Measurements from ENCODE around the gene FN3KRP. TPM values are rescaled to one million over a fixed set of nuclear protein-coding genes. Genes with fewer than 3 reads are reported as not detected.

FN3KRP gene
- total RNA-seq, 4 donors from 2014 or later: 11.5 to 27.5 (median 17.3) TPM

DNA sequence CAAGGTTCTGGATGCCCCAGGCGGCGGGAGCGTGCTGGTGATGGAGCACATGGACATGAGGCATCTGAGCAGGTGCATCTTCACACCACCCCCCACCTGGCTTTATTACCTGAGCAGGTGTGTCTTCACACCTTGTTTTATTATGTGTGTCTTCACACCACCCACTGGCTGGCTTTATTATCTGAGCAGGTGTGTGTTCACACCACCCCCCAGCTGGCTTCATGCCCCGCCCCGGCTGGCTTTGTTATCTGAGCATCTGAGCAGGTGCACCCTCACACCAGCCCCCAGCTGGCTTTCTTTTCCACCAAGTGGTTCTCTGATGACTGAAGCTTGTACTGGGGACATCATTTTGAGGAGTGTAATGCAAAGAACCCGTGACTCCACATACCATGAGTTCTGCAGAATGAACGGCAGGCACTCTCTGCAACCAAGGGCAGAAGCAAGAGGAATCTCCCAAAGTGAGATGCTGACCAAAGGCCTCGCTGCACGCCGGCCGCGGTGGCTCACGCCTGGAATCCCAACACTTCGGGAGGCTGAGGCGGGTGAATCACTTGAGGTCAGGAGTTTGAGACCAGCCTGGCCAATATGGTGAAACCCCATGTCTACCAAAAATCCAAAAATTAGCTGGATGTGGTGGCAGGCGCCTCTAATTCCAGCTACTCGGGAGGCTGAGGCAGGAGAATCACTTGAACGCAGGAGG lies 2.6 kb downstream of the FN3KRP start:
- TF ChIP-seq, protein P1, sequence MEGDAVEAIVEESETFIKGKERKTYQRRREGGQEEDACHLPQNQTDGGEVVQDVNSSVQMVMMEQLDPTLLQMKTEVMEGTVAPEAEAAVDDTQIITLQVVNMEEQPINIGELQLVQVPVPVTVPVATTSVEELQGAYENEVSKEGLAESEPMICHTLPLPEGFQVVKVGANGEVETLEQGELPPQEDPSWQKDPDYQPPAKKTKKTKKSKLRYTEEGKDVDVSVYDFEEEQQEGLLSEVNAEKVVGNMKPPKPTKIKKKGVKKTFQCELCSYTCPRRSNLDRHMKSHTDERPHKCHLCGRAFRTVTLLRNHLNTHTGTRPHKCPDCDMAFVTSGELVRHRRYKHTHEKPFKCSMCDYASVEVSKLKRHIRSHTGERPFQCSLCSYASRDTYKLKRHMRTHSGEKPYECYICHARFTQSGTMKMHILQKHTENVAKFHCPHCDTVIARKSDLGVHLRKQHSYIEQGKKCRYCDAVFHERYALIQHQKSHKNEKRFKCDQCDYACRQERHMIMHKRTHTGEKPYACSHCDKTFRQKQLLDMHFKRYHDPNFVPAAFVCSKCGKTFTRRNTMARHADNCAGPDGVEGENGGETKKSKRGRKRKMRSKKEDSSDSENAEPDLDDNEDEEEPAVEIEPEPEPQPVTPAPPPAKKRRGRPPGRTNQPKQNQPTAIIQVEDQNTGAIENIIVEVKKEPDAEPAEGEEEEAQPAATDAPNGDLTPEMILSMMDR (IDR thresholded peaks at IDR 0.05): no peak
- no peak for TF ChIP-seq POLR2AphosphoS5 (IDR thresholded peaks at IDR 0.05)
- no peak for TF ChIP-seq POLR2A (IDR thresholded peaks at IDR 0.05; ENCODE audit: low read depth)
- TF ChIP-seq EP300 (IDR thresholded peaks at IDR 0.05): no peak
- peaks cover 15 to 58% (median 49%) of the 10 kb centered on the region in 4 donors for H3K36me3 ChIP-seq
- H3K27me3 ChIP-seq: no peaks in the 10 kb centered on the region
- peaks cover 16 to 22% (median 21%) of the 10 kb centered on the region in 4 donors for H3K4me1 ChIP-seq
- no peak overlapping the region for H3K4me3 ChIP-seq
- H3K9me3 ChIP-seq: no peaks in the 10 kb centered on the region
- no peak overlapping the region for H3K27ac ChIP-seq (replicated peaks in 1 of 4)
- WGBS: 97% methylated on average over 16 of the region's 18 CpGs
- intact Hi-C loops (cut with DNase I): no loop called here
- DNase-seq (ENCODE audit: extremely low spot score): no peak

DNA sequence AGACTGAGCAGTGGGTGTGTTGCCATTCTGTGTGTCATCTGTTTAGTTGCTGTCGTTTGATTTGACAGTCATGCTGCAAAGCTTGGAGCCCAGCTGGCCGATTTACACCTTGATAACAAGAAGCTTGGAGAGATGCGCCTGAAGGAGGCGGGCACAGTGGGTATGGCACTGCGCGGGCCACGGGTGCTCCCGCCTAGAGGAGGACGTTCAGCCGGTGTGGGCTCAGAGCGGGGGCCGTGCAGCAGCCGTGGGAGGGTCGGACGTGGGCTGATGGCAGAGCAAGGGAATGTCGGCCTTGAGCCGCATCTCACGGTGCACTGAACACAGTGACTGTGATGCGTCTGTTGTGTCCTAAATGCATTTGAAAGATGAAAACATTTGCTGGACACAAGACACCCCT lies 3.7 kb downstream of the FN3KRP start:
- Histone ChIP-seq H3K4me3 (no peak overlapping the region), H3K9me3 (no peaks in the 10 kb centered on the region), H3K27me3 (no peaks in the 10 kb centered on the region), H3K36me3 (peaks cover 15 to 64% (median 53%) of the 10 kb centered on the region in 4 donors), H3K27ac (replicated peaks in 1 of 4) (no peak overlapping the region), H3K4me1 (peaks cover 16 to 22% (median 21%) of the 10 kb centered on the region in 4 donors)
- 92% methylated on average over 19 of the region's 19 CpGs for WGBS
- no peak for DNase-seq (ENCODE audit: extremely low spot score)
- TF ChIP-seq POLR2AphosphoS5 (IDR thresholded peaks at IDR 0.05): no peak
- intact Hi-C loops (cut with DNase I): no loop called here

DNA sequence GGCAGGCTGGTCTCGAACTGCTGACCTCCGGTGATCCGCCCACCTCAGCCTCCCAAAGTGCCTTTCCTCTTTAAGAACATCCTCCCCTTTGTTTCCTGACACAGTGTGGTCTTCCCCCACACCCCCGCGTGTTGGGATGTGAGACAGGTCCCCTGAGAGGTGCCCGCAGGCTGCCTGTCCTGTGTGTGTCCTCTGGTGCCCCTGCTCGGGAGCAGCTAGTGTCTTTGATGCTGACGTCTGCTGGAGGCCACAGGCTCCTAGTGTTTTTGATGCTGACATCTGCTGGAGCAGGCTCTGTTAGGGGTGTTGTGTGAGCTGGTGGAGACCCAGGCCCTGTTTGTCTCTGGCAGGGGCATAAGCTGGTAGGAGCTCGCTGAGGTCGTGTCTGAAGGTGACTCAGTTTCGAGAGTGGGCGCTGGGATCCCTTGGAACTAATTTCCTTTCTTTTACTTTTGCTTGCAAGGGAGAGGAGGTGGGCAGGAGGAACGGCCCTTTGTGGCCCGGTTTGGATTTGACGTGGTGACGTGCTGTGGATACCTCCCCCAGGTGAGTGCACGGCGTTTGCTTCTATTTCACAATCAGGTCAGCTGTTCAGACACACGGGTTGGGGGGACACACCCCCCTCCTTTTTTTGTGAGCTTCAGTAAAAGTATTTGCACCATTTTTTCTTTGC lies 6.0 kb downstream of the FN3KRP start:
- Histone ChIP-seq H3K9me3 (no peaks in the 10 kb centered on the region), H3K36me3 (peaks cover 21 to 81% (median 68%) of the 10 kb centered on the region in 4 donors), H3K4me3 (no peak overlapping the region), H3K4me1 (peaks cover 7 to 10% (median 9%) of the 10 kb centered on the region in 4 donors), H3K27ac (replicated peaks in 1 of 4) (no peak overlapping the region), H3K27me3 (no peaks in the 10 kb centered on the region)
- intact Hi-C loops (cut with DNase I): no loop called here
- DNase-seq (ENCODE audit: extremely low spot score): no peak
- no peak for TF ChIP-seq POLR2A (IDR thresholded peaks at IDR 0.05; ENCODE audit: low read depth)
- no peak for TF ChIP-seq EP300 (IDR thresholded peaks at IDR 0.05)
- TF ChIP-seq, protein P1 (IDR thresholded peaks at IDR 0.05): no peak
- no peak for TF ChIP-seq POLR2AphosphoS5 (IDR thresholded peaks at IDR 0.05)
- 85% methylated on average over 19 of the region's 19 CpGs for WGBS

DNA sequence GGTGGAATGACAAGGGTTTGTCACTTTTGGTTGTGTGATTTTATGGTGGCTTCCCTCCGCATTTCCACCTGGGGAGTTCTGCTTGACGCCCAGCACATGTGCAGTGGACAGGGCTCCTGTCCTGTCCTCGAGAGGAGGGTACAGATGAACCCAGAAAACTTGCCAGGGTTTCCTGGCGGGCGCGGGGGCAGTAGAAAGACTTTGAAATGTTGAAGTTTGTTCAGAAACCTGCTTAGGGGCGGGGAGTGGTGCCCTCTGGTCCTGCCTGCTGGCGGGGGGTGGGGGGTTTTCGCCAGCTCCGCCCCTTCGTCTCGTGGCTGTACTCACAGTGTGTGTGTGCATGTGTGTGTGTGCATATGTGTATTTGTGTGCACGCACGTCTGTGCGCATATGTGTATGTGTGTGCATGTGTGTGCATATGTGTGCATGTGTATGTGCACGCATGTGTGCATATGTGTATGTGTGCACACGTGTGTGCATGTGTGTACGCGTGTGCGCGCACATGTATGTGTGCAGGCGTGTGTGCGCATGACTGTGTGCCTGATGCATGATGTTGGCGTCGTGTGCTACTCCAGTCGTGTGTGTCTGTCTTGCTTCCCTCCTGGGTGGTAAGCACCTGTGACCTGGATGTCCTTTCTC lies 6.8 kb downstream of the FN3KRP start:
- H3K27me3 ChIP-seq: no peaks in the 10 kb centered on the region
- intact Hi-C loops (cut with DNase I): no loop called here
- 92% methylated on average over 13 of the region's 26 CpGs for WGBS
- TF ChIP-seq POLR2AphosphoS5 (IDR thresholded peaks at IDR 0.05) (no peak), POLR2A (IDR thresholded peaks at IDR 0.05; ENCODE audit: low read depth) (no peak), EP300 (IDR thresholded peaks at IDR 0.05) (no peak)
- TF ChIP-seq, protein P1 (IDR thresholded peaks at IDR 0.05): no peak
- peaks cover 24 to 89% (median 76%) of the 10 kb centered on the region in 4 donors for H3K36me3 ChIP-seq
- no peak overlapping the region for H3K27ac ChIP-seq (replicated peaks in 1 of 4)
- no peaks in the 10 kb centered on the region for H3K9me3 ChIP-seq
- DNase-seq (ENCODE audit: extremely low spot score): no peak
- peaks cover 0 to 2% (median 1%) of the 10 kb centered on the region in 4 donors for H3K4me1 ChIP-seq
- H3K4me3 ChIP-seq: no peak overlapping the region

DNA sequence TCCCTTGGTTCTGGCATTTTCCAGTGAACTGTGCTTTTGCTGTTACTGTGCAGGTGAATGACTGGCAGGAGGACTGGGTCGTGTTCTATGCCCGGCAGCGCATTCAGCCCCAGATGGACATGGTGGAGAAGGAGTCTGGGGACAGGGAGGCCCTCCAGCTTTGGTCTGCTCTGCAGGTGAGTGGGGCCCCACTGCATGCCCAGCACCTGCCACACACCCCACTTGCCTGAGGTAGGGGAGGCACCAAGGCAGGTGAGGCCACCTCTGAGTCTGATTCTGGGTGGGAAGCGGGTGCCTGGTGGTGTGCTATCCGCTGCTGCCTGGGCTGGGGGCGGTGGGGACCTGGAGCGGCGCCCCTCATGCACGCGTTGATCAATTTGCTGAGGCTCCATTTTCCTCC lies 9.9 kb downstream of the FN3KRP start:
- peaks cover 13 to 82% (median 62%) of the 10 kb centered on the region in 4 donors for H3K36me3 ChIP-seq
- intact Hi-C loops (cut with DNase I): no loop called here
- WGBS: 94% methylated on average over 10 of the region's 10 CpGs

More for the DNA sequence above, 9.9 kb downstream of the FN3KRP start:
- Histone ChIP-seq H3K4me3 (no peak overlapping the region), H3K27me3 (no peaks in the 10 kb centered on the region), H3K9me3 (no peaks in the 10 kb centered on the region), H3K27ac (replicated peaks in 1 of 4) (no peak overlapping the region), H3K4me1 (no peaks in the 10 kb centered on the region)
- no peak for TF ChIP-seq POLR2AphosphoS5 (IDR thresholded peaks at IDR 0.05)
- TF ChIP-seq EP300 (IDR thresholded peaks at IDR 0.05): no peak
- TF ChIP-seq, protein P1 (IDR thresholded peaks at IDR 0.05): no peak
- TF ChIP-seq POLR2A (IDR thresholded peaks at IDR 0.05; ENCODE audit: low read depth): no peak
- DNase-seq (ENCODE audit: extremely low spot score): no peak

All from esophagus muscularis mucosa (tissue), 4 donors.